Measurements from ENCODE around the gene FMNL2.

- no peak for TF ChIP-seq CTCF (IDR thresholded peaks at IDR 0.05 in 8 of 11, conservative IDR thresholded peaks at IDR 0.05 in 3 of 11)
- no peak for TF ChIP-seq POLR2AphosphoS5 (IDR thresholded peaks at IDR 0.05)
These were observed 37.3 kb upstream of the FMNL2 start for GRCh38 chr2:152297715-152298114.

Measured in spleen (tissue), 7 donors.